HepG2 (cell line): ENCODE results near the gene NDUFB6. TPM values are rescaled to one million over a fixed set of nuclear protein-coding genes. Genes with fewer than 3 reads are reported as not detected.
A peak's percentile ranks its signal among the peaks of the same experiment; 100 is the strongest.

Experiments
- FOXJ3 ChIP-seq: sonication (generic); formaldehyde crosslinking; IDR thresholded peaks from 2 replicates; pipeline ENCODE4 v1.4.0; 2020; ENCODE audit warnings: missing genetic modification reagents, mild to moderate bottlenecking, borderline replicate concordance
- KDM3A ChIP-seq: IDR thresholded peaks from 2 replicates; pipeline ENCODE4 v1.6.1; 2018; ENCODE audit warnings: low read depth, missing compliant biosample characterization
- KLF12 ChIP-seq: sonication (generic); formaldehyde crosslinking; IDR thresholded peaks from 2 replicates; pipeline ENCODE4 v1.4.0; 2020; ENCODE audit warnings: missing genetic modification reagents, borderline replicate concordance
- MAFK ChIP-seq, 2 experiments: IDR thresholded peaks in 1 of 2; conservative IDR thresholded peaks in 1 of 2; 2 replicates each; pipeline ENCODE4 v1.6.1; 2011; ENCODE audit warnings: improper control_type of control experiment in 2 of 2, low read length in 2 of 2
- TCF12 ChIP-seq, 2 experiments: fragments of 450-650 bp in 1 of 2; sonication (generic) in 1 of 2; formaldehyde crosslinking in 1 of 2; IDR thresholded peaks; 2 replicates each; pipeline versions ENCODE4 v1.6.1 to v1.8.0; 2017 to 2022; ENCODE audit warnings: antibody characterized with exemption in 1 of 2, mild to moderate bottlenecking in 1 of 2, missing genetic modification reagents in 1 of 2, moderate library complexity in 1 of 2
- TRIM24 ChIP-seq: sonication (generic); formaldehyde crosslinking; IDR thresholded peaks from 2 replicates; pipeline ENCODE4 v1.8.0; 2022; ENCODE audit warnings: mild to moderate bottlenecking, missing genetic modification reagents
- ZNF138 ChIP-seq: sonication (generic); formaldehyde crosslinking; IDR thresholded peaks from 2 replicates; pipeline ENCODE4 v1.5.0; 2020; ENCODE audit warnings: mild to moderate bottlenecking, low read depth, missing genetic modification reagents
- ZNF501 ChIP-seq: sonication (generic); formaldehyde crosslinking; IDR thresholded peaks from 2 replicates; pipeline ENCODE4 v1.5.1; 2020; ENCODE audit warnings: mild to moderate bottlenecking, moderate library complexity, missing genetic modification reagents
- ZNF678 ChIP-seq: sonication (generic); formaldehyde crosslinking; IDR thresholded peaks from 2 replicates; pipeline ENCODE4 v1.4.0; 2020; ENCODE audit warnings: mild to moderate bottlenecking, missing genetic modification reagents
- ZNF749 ChIP-seq: sonication (generic); formaldehyde crosslinking; IDR thresholded peaks from 2 replicates; pipeline ENCODE4 v1.8.0; 2022; ENCODE audit warnings: mild to moderate bottlenecking, missing genetic modification reagents, moderate library complexity, borderline replicate concordance
- ZNF816 ChIP-seq: sonication (generic); formaldehyde crosslinking; IDR thresholded peaks from 2 replicates; pipeline ENCODE4 v1.8.0; 2022; ENCODE audit warnings: missing genetic modification reagents, mild to moderate bottlenecking, borderline replicate concordance
- polyA plus RNA-seq, 8 experiments: library from polyadenylated mRNA; depleted of rRNA in 3 of 8; stranded (reverse) in 7 of 8; unstranded in 1 of 8; fragments of >200 nt; fragmentation: Illumina TruSeq in 4 of 8; extraction: Trizol in 4 of 8; gene quantifications; 2 replicates each; pipeline versions ENCODE4 v1.2.1 to v1.2.3, GENCODE V29; 2011 to 2016; ENCODE audit warnings: low read depth in 4 of 8, missing spikeins in 1 of 8, mixed read lengths in 1 of 8; ENCODE audit not compliant: insufficient read depth in 1 of 8
- total RNA-seq, 5 experiments: library from RNA; depleted of rRNA; stranded (reverse); fragments of >200 nt; fragmentation: Illumina TruSeq; extraction: Trizol; gene quantifications; 2 replicates each; pipeline ENCODE4 v1.2.3, GENCODE V29; 2016; ENCODE audit warnings: low read depth in 1 of 5
- TF ChIP-seq, protein P1 (sequence below): sonication (generic); formaldehyde crosslinking; conservative IDR thresholded peaks from 2 replicates; pipeline ENCODE4 v1.4.0; 2020; ENCODE audit warnings: missing genetic modification reagents
- TF ChIP-seq, protein P2 (sequence below): IDR thresholded peaks from 2 replicates; pipeline ENCODE4 v1.6.1; 2016; ENCODE audit warnings: mild to moderate bottlenecking, missing biosample characterization, missing genetic modification reagents
- TF ChIP-seq, protein P3 (sequence below): conservative IDR thresholded peaks from 2 replicates; pipeline ENCODE4 v1.6.1; 2018; ENCODE audit warnings: missing genetic modification reagents
- TF ChIP-seq, protein P4 (sequence below): sonication (generic); formaldehyde crosslinking; IDR thresholded peaks from 2 replicates; pipeline ENCODE4 v1.8.0; 2022; ENCODE audit warnings: missing genetic modification reagents, mild to moderate bottlenecking, inconsistent platforms, borderline replicate concordance
- TF ChIP-seq, protein P5 (sequence below): sonication (generic); formaldehyde crosslinking; IDR thresholded peaks from 2 replicates; pipeline ENCODE4 v1.4.0; 2020; ENCODE audit warnings: missing genetic modification reagents, borderline replicate concordance
- TF ChIP-seq, protein P6 (sequence below): sonication (generic); formaldehyde crosslinking; IDR thresholded peaks from 2 replicates; pipeline ENCODE4 v1.5.1; 2020; ENCODE audit warnings: missing genetic modification reagents, mild to moderate bottlenecking, borderline replicate concordance

The NDUFB6 gene
- total and polyA plus RNA-seq, 2 of the 13 experiments (the other 11 are each of a cell fraction or from before 2014, with no cell fraction given), result 31.2 to 81.9 TPM

DNA sequence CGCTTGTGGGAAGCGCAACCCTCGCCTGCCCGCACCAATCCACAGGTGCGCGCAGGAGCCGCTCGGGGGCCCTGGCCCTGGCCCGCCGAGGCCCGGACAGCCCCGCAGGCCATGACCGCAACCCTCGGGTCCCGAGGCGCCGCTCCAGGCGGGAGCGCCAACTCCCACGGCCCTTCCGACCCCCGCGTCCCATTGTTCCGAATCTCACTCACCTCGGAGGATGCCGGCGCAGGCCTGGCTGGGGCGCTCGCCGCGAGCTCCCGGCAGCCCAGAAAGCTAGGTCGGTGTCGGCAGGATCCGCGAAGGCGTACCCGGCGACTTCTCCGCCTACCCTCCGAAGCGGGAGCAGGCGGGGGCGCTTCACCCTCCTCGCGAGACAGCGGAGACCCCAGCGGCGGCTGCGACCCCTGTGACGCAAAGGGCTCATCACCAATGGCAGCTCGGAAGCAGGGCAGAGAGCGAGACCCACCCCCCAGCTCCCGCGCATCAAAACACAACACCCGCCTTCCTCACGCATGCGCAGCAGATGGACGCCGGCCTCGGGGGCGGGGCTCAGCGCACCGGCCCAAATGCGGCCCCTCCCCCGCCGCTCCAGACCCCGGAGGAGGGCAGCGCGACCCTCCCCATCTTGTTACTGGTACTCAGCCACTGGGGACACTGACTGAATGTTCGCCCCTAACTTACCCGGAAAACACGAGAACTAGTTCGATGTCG lies 22.2 kb downstream of the NDUFB6 start (continued):
- TF ChIP-seq, protein P1, sequence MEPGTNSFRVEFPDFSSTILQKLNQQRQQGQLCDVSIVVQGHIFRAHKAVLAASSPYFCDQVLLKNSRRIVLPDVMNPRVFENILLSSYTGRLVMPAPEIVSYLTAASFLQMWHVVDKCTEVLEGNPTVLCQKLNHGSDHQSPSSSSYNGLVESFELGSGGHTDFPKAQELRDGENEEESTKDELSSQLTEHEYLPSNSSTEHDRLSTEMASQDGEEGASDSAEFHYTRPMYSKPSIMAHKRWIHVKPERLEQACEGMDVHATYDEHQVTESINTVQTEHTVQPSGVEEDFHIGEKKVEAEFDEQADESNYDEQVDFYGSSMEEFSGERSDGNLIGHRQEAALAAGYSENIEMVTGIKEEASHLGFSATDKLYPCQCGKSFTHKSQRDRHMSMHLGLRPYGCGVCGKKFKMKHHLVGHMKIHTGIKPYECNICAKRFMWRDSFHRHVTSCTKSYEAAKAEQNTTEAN (CRISPR knock-in tag), result no peak
- TF ChIP-seq ZNF501 (CRISPR knock-in tag) (peak; percentile 80), ZNF816 (CRISPR knock-in tag) (no peak), TCF12 (IDR thresholded peaks at IDR 0.05) (no peak), TCF12 (CRISPR knock-in tag; IDR thresholded peaks at IDR 0.05) (no peak), ZNF749 (no peak), FOXJ3 (0 out of 2 replicates have a peak, but pooled peaks have one; percentile 9), ZNF138 (no peak), TRIM24 (CRISPR knock-in tag) (no peak), KDM3A (CRISPR knock-in tag) (no peak), ZNF678 (CRISPR knock-in tag) (no peak), MAFK (conservative IDR thresholded peaks at IDR 0.05 in 1 of 2, IDR thresholded peaks at IDR 0.05 in 1 of 2; ENCODE audit: low read length in 2 of 2) (no peak), KLF12 (CRISPR knock-in tag) (no peak)
- TF ChIP-seq, protein P2, sequence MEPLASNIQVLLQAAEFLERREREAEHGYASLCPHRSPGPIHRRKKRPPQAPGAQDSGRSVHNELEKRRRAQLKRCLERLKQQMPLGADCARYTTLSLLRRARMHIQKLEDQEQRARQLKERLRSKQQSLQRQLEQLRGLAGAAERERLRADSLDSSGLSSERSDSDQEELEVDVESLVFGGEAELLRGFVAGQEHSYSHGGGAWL (CRISPR knock-in tag), result no peak; the same call in 1 of the 2 replicates
- TF ChIP-seq, protein P3, sequence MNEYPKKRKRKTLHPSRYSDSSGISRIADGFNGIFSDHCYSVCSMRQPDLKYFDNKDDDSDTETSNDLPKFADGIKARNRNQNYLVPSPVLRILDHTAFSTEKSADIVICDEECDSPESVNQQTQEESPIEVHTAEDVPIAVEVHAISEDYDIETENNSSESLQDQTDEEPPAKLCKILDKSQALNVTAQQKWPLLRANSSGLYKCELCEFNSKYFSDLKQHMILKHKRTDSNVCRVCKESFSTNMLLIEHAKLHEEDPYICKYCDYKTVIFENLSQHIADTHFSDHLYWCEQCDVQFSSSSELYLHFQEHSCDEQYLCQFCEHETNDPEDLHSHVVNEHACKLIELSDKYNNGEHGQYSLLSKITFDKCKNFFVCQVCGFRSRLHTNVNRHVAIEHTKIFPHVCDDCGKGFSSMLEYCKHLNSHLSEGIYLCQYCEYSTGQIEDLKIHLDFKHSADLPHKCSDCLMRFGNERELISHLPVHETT, result peak; percentile 77
- TF ChIP-seq, protein P4, sequence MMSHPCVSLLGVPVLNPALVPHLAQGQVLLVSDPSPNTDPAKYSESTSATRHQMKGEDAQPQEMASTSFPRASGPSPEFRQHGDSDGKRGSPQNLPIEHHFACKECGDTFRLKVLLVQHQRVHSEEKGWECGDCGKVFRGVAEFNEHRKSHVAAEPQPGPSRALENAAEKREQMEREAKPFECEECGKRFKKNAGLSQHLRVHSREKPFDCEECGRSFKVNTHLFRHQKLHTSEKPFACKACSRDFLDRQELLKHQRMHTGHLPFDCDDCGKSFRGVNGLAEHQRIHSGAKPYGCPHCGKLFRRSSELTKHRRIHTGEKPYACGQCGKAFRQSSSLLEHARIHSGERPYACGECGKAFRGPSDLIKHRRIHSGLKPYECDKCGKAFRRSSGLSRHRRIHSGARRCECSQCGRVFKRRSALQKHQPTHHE (CRISPR knock-in tag), result peak; percentile 25; the same call in 1 of the 2 replicates
- TF ChIP-seq, protein P5, sequence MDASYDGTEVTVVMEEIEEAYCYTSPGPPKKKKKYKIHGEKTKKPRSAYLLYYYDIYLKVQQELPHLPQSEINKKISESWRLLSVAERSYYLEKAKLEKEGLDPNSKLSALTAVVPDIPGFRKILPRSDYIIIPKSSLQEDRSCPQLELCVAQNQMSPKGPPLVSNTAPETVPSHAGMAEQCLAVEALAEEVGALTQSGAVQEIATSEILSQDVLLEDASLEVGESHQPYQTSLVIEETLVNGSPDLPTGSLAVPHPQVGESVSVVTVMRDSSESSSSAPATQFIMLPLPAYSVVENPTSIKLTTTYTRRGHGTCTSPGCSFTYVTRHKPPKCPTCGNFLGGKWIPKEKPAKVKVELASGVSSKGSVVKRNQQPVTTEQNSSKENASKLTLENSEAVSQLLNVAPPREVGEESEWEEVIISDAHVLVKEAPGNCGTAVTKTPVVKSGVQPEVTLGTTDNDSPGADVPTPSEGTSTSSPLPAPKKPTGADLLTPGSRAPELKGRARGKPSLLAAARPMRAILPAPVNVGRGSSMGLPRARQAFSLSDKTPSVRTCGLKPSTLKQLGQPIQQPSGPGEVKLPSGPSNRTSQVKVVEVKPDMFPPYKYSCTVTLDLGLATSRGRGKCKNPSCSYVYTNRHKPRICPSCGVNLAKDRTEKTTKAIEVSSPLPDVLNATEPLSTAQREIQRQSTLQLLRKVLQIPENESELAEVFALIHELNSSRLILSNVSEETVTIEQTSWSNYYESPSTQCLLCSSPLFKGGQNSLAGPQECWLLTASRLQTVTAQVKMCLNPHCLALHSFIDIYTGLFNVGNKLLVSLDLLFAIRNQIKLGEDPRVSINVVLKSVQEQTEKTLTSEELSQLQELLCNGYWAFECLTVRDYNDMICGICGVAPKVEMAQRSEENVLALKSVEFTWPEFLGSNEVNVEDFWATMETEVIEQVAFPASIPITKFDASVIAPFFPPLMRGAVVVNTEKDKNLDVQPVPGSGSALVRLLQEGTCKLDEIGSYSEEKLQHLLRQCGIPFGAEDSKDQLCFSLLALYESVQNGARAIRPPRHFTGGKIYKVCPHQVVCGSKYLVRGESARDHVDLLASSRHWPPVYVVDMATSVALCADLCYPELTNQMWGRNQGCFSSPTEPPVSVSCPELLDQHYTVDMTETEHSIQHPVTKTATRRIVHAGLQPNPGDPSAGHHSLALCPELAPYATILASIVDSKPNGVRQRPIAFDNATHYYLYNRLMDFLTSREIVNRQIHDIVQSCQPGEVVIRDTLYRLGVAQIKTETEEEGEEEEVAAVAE (CRISPR knock-in tag), result 0 out of 2 replicates have a peak, but pooled peaks have one; percentile 50
- TF ChIP-seq, protein P6, sequence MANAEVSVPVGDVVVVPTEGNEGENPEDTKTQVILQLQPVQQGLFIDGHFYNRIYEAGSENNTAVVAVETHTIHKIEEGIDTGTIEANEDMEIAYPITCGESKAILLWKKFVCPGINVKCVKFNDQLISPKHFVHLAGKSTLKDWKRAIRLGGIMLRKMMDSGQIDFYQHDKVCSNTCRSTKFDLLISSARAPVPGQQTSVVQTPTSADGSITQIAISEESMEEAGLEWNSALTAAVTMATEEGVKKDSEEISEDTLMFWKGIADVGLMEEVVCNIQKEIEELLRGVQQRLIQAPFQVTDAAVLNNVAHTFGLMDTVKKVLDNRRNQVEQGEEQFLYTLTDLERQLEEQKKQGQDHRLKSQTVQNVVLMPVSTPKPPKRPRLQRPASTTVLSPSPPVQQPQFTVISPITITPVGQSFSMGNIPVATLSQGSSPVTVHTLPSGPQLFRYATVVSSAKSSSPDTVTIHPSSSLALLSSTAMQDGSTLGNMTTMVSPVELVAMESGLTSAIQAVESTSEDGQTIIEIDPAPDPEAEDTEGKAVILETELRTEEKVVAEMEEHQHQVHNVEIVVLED (CRISPR knock-in tag), result peak; percentile 79; the same call in 1 of the 2 replicates
